Upper lobe of left lung (tissue), 6 donors: ENCODE measurements around the gene SETD4. TPM values are rescaled to one million over a fixed set of nuclear protein-coding genes. Genes with fewer than 3 reads are reported as not detected.
A peak's percentile ranks its signal among the peaks of the same experiment; 100 is the strongest.

Experiments used
- ATAC-seq, 2 donors: fragments of 200-7000 bp; cut with Tn5 transposase; one replicate each; pipeline ENCODE4 v1.9.1; 2022; ENCODE audit warnings: mild to moderate bottlenecking in 2 of 2, moderate library complexity in 2 of 2; ENCODE audit not compliant: low FRiP score in 2 of 2
- DNase-seq, 2 donors: peaks; one replicate each; pipeline ENCODE4 v3.0.0-alpha.2; 2019 to 2020
- H3K27ac ChIP-seq, 4 donors: fragments of 200-600 bp; sonication (generic); one replicate each; pipeline ENCODE4 v1.5.1; 2016 to 2019
- H3K27me3 ChIP-seq, 4 donors: fragments of 200-600 bp; sonication (generic); one replicate each; pipeline ENCODE4 v1.5.1; 2017 to 2019
- H3K36me3 ChIP-seq, 4 donors: fragments of 200-600 bp; sonication (generic); one replicate each; pipeline ENCODE4 v1.5.1; 2016 to 2019
- H3K4me1 ChIP-seq, 4 donors: fragments of 200-600 bp; sonication (generic); one replicate each; pipeline ENCODE4 v1.5.1; 2018 to 2019
- H3K4me3 ChIP-seq, 4 donors: fragments of 200-600 bp; sonication (generic); one replicate each; pipeline ENCODE4 v1.5.1; 2017 to 2019; ENCODE audit warnings: mild to moderate bottlenecking in 2 of 4, moderate library complexity in 1 of 4
- H3K9me3 ChIP-seq, 4 donors: fragments of 200-600 bp; sonication (generic); one replicate each; pipeline ENCODE4 v1.5.1; 2018 to 2019
- EP300 ChIP-seq, 4 donors: sonication (generic); formaldehyde crosslinking; IDR thresholded peaks; one replicate each; pipeline ENCODE4 v1.5.1; 2017; ENCODE audit warnings: antibody characterized with exemption in 4 of 4, control low read depth in 2 of 4
- POLR2A ChIP-seq, 4 donors: fragments of 450-650 bp; IDR thresholded peaks; one replicate each; pipeline ENCODE4 v1.5.1; 2016 to 2017; ENCODE audit warnings: antibody characterized with exemption in 4 of 4, mild to moderate bottlenecking in 2 of 4
- POLR2AphosphoS5 ChIP-seq, 2 donors: sonication (generic); formaldehyde crosslinking; IDR thresholded peaks; one replicate each; pipeline ENCODE4 v1.5.1; 2017; ENCODE audit warnings: antibody characterized with exemption in 2 of 2
- WGBS, 2 donors: methylation state at CpG; one replicate each; pipeline ENCODE4 v1.1.5; 2017 to 2018; 5-methylcytosine and 5-hydroxymethylcytosine counted together
- total RNA-seq, 6 donors: library from RNA; depleted of rRNA in 4 of 6; stranded (reverse); fragments of >200 nt in 4 of 6; gene quantifications; one replicate each; pipeline versions ENCODE4 v1.1.0 to v1.2.1, GENCODE V29; 2016 to 2021
- TF ChIP-seq, protein P1 (sequence below), 6 experiments: fragments of 450-650 bp in 4 of 6; fragments of 200-600 bp in 2 of 6; sonication (generic) in 2 of 6; IDR thresholded peaks; one replicate each; pipeline ENCODE4 v1.5.1; 2016 to 2019; ENCODE audit warnings: antibody characterized with exemption in 6 of 6
- donor health status: DM: no; HTN: no; CAD: no; lungs with moderate emphysema.
- donor health status: DM: no; HTN: yes; CAD: no; lungs with severe emphysema.

Gene SETD4
- total RNA-seq, 6 donors from 2014 or later = 16.0 to 55.5 (median 25.1) TPM

DNA sequence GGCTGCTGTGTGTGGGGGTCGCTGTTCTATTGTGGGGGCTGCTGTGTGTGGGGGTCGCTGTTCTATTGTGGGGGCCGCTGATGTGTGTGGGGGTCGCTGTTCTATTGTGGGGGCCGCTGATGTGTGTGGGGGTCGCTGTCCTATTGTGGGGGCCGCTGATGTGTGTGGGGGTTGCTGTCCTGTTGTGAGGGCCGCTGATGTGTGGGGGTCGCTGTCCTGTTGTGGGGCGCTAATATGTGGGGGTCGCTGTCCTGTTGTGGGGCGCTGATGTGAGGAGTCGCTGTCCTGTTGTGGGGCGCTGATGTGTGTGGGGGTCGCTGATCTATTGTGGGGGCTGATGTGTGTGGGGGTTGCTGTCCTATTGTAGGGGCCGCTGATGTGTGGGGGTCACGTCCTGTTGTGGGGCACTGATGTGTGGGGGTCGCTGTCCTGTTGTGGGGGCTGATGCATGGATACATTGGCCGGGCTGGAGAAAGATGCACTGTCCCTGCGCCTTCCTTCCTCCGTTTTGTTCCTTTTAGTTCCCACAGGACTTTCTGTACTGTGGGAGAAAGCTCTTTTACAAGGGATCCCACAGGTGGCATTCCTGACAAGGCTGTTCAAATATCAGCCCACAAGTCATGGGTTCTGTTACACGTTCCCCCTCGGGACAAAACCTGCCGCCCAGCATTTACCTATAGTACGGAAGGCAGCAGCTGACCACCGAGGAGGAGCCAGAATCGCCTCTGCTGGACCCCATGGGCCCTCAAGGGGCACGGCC lies 27.5 kb downstream of the SETD4 start:
- peaks cover 0 to 4% (median 0%) of the 10 kb centered on the region in 4 donors for H3K4me1 ChIP-seq
- H3K27me3 ChIP-seq = no peaks in the 10 kb centered on the region
- TF ChIP-seq, protein P1, sequence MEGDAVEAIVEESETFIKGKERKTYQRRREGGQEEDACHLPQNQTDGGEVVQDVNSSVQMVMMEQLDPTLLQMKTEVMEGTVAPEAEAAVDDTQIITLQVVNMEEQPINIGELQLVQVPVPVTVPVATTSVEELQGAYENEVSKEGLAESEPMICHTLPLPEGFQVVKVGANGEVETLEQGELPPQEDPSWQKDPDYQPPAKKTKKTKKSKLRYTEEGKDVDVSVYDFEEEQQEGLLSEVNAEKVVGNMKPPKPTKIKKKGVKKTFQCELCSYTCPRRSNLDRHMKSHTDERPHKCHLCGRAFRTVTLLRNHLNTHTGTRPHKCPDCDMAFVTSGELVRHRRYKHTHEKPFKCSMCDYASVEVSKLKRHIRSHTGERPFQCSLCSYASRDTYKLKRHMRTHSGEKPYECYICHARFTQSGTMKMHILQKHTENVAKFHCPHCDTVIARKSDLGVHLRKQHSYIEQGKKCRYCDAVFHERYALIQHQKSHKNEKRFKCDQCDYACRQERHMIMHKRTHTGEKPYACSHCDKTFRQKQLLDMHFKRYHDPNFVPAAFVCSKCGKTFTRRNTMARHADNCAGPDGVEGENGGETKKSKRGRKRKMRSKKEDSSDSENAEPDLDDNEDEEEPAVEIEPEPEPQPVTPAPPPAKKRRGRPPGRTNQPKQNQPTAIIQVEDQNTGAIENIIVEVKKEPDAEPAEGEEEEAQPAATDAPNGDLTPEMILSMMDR (IDR thresholded peaks at IDR 0.05) = no peak
- TF ChIP-seq POLR2AphosphoS5 (IDR thresholded peaks at IDR 0.05) = no peak
- no peak for TF ChIP-seq POLR2A (IDR thresholded peaks at IDR 0.05)
- TF ChIP-seq EP300 (IDR thresholded peaks at IDR 0.05) = no peak
- ATAC-seq (no peak), DNase-seq (no peak)
- WGBS, 2 donors = 91 to 92% methylated on average over 22 to 26 of the region's 28 CpGs
- H3K4me3 ChIP-seq = no peak overlapping the region
- H3K36me3 ChIP-seq = peaks cover 0 to 41% (median 24%) of the 10 kb centered on the region in 4 donors
- H3K9me3 ChIP-seq = no peaks in the 10 kb centered on the region
- no peak overlapping the region for H3K27ac ChIP-seq

DNA sequence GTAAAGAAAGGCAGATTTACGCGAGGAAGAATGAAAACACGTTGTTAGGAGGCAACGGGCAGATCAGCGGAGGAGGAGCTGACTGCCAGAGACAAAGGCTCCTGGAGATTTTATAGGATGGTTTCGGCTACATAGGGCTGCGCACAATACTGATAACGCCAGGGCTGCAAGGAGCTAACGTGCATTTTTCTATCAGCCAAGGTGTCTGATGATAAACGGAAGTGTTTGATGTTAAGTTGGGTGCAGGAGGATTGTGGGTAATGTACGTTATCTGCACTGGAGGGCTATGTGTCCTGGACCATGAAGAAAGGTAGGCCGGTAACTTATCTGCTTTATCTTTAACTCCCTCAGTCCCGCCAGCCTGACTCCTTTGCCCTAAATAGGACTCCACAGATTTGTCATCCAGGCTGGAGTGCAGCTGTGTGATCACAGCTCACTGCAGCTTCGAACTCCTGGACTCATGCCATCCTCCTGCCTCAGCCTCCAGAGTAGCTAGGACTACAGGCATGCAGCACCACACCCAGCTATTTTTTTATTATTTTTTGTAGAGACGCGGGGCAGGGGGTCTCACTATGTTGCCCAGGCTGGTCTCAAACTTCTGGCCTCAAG lies 29.6 kb downstream of the SETD4 start:
- Histone ChIP-seq H3K4me3 (no peak overlapping the region), H3K4me1 (peaks cover 0 to 4% (median 0%) of the 10 kb centered on the region in 4 donors), H3K27ac (no peak overlapping the region), H3K36me3 (peaks cover 0 to 22% (median 13%) of the 10 kb centered on the region in 4 donors), H3K9me3 (no peaks in the 10 kb centered on the region), H3K27me3 (no peaks in the 10 kb centered on the region)
- TF ChIP-seq, protein P1 (IDR thresholded peaks at IDR 0.05) = no peak
- TF ChIP-seq POLR2A (IDR thresholded peaks at IDR 0.05) (no peak), EP300 (IDR thresholded peaks at IDR 0.05) (no peak), POLR2AphosphoS5 (IDR thresholded peaks at IDR 0.05) (no peak)
- WGBS, 2 donors = 69 to 76% methylated on average over 16 of the region's 16 CpGs
- ATAC-seq (no peak), DNase-seq (no peak)

DNA sequence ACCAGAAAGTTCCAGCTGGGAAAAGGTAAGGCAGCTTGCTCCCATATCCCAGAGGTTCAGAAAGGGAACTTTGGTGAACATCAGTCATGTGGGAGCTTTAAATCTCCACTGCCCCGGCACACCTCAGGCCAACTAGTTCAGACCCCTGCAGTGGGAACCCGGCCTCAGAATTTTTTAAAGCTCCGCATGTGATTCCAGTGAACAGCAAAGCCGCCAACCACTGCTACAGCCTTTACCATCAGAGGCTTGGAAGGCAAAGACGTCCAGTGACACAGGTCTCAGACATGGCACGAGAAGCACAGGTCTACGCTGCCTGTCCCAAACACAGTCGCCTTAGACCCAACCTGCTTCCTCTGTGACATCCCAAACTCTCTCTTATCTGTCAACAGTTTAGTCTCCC lies 31.0 kb downstream of the SETD4 start:
- no peak overlapping the region for H3K4me3 ChIP-seq
- no peak for ATAC-seq
- 87 to 91% methylated on average over 8 of the region's 8 CpGs for WGBS, 2 donors

DNA sequence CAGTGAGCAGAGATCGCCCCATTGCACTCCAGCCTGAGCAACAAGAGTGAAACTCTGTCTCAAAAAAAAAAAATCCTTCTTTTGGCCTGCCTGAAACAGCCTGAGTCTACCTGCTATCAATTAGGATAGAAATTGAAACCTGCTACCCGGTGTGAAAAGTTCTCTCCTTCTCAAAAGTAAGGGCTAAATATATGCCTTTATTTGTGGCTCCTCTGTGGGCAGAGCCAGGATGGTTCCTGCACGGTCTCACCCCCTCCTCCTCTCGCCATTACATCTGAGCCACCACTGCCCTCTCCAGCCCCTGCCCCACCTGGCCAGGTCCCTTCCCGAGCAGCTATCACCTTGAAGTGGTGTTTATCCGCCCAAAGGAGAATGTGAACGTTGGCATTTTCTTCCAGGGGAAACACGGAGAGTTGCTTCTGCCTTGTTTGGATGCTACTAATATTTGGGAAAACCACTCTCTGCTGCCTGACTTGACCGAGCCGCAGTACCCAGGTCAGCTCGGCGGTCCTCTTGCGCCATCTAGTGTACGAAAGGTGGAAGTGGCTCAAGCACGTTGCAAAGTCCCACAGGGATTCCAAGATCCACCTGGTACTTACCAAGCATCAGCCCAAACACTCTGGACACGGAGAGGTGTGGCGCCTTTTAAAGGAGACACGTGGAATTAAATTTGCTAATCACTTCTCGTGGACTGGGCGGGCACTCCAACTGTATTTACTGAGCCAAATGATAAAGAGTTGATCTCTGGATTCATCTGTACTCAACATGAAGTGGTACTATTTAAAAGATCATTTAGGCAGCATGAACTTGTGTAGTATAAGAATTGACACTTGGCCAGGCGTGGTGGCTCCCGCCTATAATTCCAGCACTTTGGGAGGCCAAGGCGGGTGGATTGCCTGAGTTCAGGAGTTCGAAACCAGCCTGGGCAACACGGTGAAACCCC lies 31.9 kb downstream of the SETD4 start:
- no peak overlapping the region for H3K27ac ChIP-seq
- 26 to 28% methylated on average over 23 to 25 of the region's 25 CpGs for WGBS, 2 donors
- H3K4me3 ChIP-seq = no peak overlapping the region
- ATAC-seq (peak; percentile 90 to 94), DNase-seq (peak in 1 of 2 donors; percentile 86)
- H3K36me3 ChIP-seq = peaks cover 0 to 1% (median 0%) of the 10 kb centered on the region in 4 donors
- peaks cover 0 to 4% (median 0%) of the 10 kb centered on the region in 4 donors for H3K4me1 ChIP-seq
- H3K27me3 ChIP-seq = no peaks in the 10 kb centered on the region
- TF ChIP-seq POLR2A (IDR thresholded peaks at IDR 0.05) (no peak), POLR2AphosphoS5 (IDR thresholded peaks at IDR 0.05) (no peak), EP300 (IDR thresholded peaks at IDR 0.05) (no peak)
- TF ChIP-seq, protein P1 (IDR thresholded peaks at IDR 0.05) = peak; percentile 80 to 94 (median 91)
- no peaks in the 10 kb centered on the region for H3K9me3 ChIP-seq

More for the DNA sequence above, 31.0 kb downstream of the SETD4 start:
- H3K4me1 ChIP-seq = peaks cover 0 to 4% (median 0%) of the 10 kb centered on the region in 4 donors
- no peak overlapping the region for H3K27ac ChIP-seq
- H3K36me3 ChIP-seq = peaks cover 0 to 8% (median 0%) of the 10 kb centered on the region in 4 donors
- TF ChIP-seq POLR2AphosphoS5 (IDR thresholded peaks at IDR 0.05) (no peak), EP300 (IDR thresholded peaks at IDR 0.05) (no peak), POLR2A (IDR thresholded peaks at IDR 0.05) (no peak)
- TF ChIP-seq, protein P1 (IDR thresholded peaks at IDR 0.05) = no peak
- no peaks in the 10 kb centered on the region for H3K9me3 ChIP-seq
- DNase-seq = no peak
- no peaks in the 10 kb centered on the region for H3K27me3 ChIP-seq
